ENCODE data around the gene ZRANB2. TPM values are rescaled to one million over a fixed set of nuclear protein-coding genes. Genes with fewer than 3 reads are reported as not detected.

ZRANB2 gene
- total RNA-seq, 1 experiment from 2014 or later = 112 TPM

DNA sequence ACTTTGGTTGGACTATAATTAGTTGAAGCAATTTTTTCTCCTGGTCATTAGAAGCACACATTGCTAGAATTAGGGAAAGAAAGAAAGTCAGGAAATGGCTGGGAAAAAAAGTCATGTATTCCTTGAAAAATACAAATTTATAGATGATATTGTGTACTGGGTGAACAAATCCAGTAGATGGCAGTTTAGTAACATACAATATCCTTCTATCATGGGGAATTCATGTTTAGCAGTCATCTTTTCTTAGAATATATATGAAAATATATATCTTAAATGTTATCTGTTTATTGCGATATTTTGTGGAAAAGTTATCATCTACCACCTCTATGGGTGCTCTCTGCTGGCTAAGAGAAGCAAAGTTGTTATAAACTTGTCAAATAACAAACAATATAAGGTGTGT is 13.1 kb upstream of the ZRANB2 start:
- no peak overlapping the region for H3K27ac ChIP-seq (ENCODE audit: low read depth, low read length, poor library complexity, severe bottlenecking)
- H3K27me3 ChIP-seq (replicated peaks; ENCODE audit: insufficient read depth, low read depth, low read length, poor library complexity) = no peaks in the 10 kb centered on the region
- no peaks in the 10 kb centered on the region for H3K9me3 ChIP-seq (ENCODE audit: low read depth, low read length, poor library complexity, severe bottlenecking)
- ChIA-PET CTCF (no interaction called here), POLR2A (ENCODE audit: low non-redundant PET) (no interaction called here)
- TF ChIP-seq, protein P1, sequence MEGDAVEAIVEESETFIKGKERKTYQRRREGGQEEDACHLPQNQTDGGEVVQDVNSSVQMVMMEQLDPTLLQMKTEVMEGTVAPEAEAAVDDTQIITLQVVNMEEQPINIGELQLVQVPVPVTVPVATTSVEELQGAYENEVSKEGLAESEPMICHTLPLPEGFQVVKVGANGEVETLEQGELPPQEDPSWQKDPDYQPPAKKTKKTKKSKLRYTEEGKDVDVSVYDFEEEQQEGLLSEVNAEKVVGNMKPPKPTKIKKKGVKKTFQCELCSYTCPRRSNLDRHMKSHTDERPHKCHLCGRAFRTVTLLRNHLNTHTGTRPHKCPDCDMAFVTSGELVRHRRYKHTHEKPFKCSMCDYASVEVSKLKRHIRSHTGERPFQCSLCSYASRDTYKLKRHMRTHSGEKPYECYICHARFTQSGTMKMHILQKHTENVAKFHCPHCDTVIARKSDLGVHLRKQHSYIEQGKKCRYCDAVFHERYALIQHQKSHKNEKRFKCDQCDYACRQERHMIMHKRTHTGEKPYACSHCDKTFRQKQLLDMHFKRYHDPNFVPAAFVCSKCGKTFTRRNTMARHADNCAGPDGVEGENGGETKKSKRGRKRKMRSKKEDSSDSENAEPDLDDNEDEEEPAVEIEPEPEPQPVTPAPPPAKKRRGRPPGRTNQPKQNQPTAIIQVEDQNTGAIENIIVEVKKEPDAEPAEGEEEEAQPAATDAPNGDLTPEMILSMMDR (conservative IDR thresholded peaks at IDR 0.05; ENCODE audit: low read depth, low read length) = peak; percentile 58
- no peak for TF ChIP-seq EZH2 (IDR thresholded peaks at IDR 0.05; ENCODE audit: borderline replicate concordance, low read depth, low read length, poor library complexity, severe bottlenecking)
- no peak overlapping the region for H3K4me3 ChIP-seq (ENCODE audit: low read depth, low read length, poor library complexity, severe bottlenecking)
- no TSS peak for BruUV-seq (replicated peaks)
- DNase-seq (ENCODE audit: low spot score) = peak; percentile 38
- H3K4me1 ChIP-seq (ENCODE audit: insufficient read depth, low read length, poor library complexity, severe bottlenecking) = no peaks in the 10 kb centered on the region
- no peaks in the 10 kb centered on the region for H3K36me3 ChIP-seq (ENCODE audit: insufficient read depth, low read length, poor library complexity, severe bottlenecking)
- intact Hi-C loops (cut with micrococcal nuclease; ENCODE audit: unreplicated experiment) = no loop called here

DNA sequence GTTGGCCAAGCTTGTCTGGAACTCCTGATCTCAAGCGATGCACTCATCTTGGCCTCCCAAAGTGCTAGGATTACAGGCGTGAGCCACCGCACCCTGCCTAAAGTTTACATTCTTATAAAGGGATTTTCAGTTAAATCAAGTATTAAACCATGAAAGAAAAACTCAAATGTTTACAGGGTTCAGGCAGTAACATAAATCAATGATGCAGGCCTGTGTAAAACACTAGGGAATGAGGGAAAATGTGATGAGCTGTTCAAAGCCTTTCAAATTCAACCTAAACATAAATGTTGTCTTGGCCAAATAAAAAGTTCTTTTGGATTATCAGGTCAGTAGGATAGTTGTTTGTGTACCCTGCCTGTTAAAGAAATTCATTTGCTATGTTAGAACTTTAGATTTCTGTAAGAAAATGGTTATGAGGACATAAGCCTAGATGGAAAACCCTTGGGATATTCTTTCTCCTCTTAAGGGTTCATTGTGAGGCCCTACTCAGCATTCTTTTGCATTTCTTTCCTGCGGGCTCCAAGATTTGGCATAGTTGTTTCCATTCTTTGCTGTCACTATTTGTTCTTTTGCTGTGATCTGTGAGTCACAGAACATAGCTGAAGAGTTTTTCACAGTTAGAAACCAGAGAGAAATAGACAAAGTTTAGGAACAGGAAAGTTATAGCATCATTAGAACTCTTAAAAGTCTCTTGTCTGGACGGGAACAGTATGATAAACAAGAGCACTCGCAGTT is 8.9 kb upstream of the ZRANB2 start:
- intact Hi-C loops (cut with micrococcal nuclease; ENCODE audit: unreplicated experiment) = loop anchor here (10.0 kb wide), 1 partner anchor 1615 kb away; no protein-coding TSS in a partner anchor
- ChIA-PET CTCF (no interaction called here), POLR2A (ENCODE audit: low non-redundant PET) (no interaction called here)
- no peak overlapping the region for H3K27ac ChIP-seq (ENCODE audit: low read depth, low read length, poor library complexity, severe bottlenecking)
- H3K4me3 ChIP-seq (ENCODE audit: low read depth, low read length, poor library complexity, severe bottlenecking) = no peak overlapping the region
- no peak for TF ChIP-seq EZH2 (IDR thresholded peaks at IDR 0.05; ENCODE audit: borderline replicate concordance, low read depth, low read length, poor library complexity, severe bottlenecking)
- TF ChIP-seq, protein P1 (conservative IDR thresholded peaks at IDR 0.05; ENCODE audit: low read depth, low read length) = no peak
- H3K4me1 ChIP-seq (ENCODE audit: insufficient read depth, low read length, poor library complexity, severe bottlenecking) = no peaks in the 10 kb centered on the region
- BruUV-seq (replicated peaks) = no TSS peak
- H3K27me3 ChIP-seq (replicated peaks; ENCODE audit: insufficient read depth, low read depth, low read length, poor library complexity) = no peaks in the 10 kb centered on the region
- DNase-seq (ENCODE audit: low spot score) = no peak
- H3K36me3 ChIP-seq (ENCODE audit: insufficient read depth, low read length, poor library complexity, severe bottlenecking) = no peaks in the 10 kb centered on the region
- H3K9me3 ChIP-seq (ENCODE audit: low read depth, low read length, poor library complexity, severe bottlenecking) = no peaks in the 10 kb centered on the region

DNA sequence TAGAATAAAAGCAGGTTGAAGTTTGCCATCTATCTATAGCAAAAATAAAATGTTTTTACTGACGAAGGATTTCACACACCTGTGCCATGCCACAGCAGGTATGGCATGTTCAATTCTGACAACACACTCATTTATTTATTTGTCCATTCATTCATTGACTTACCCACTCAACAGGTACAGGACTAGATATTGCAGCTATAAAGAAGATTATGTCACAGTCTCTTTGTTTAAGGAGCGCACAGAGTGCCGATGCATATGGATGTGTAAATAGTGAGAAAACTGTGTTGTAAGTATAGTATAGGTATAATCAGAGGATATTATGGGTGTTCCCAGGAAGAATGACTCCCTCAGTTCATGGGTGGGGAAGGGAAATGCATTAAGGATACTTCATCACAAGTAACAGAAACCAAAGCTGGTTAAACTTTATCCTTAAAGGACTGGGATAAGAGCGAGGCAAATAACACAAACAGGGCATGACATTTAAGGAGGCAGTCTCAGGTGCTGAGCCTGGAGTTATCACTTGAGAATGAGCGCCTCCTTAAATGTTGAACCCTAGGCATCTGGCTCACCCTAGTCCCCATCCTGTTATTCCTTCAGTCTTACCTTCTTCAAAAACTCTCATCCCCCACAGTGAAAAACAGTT is 7.9 kb upstream of the ZRANB2 start:
- Histone ChIP-seq H3K9me3 (ENCODE audit: low read depth, low read length, poor library complexity, severe bottlenecking) (no peaks in the 10 kb centered on the region), H3K4me3 (ENCODE audit: low read depth, low read length, poor library complexity, severe bottlenecking) (no peak overlapping the region), H3K27ac (ENCODE audit: low read depth, low read length, poor library complexity, severe bottlenecking) (no peak overlapping the region), H3K4me1 (ENCODE audit: insufficient read depth, low read length, poor library complexity, severe bottlenecking) (no peaks in the 10 kb centered on the region), H3K36me3 (ENCODE audit: insufficient read depth, low read length, poor library complexity, severe bottlenecking) (no peaks in the 10 kb centered on the region), H3K27me3 (replicated peaks; ENCODE audit: insufficient read depth, low read depth, low read length, poor library complexity) (no peaks in the 10 kb centered on the region)
- no peak for DNase-seq (ENCODE audit: low spot score)
- no TSS peak for BruUV-seq (replicated peaks)
- POLR2A ChIA-PET (ENCODE audit: low non-redundant PET) = no interaction called here
- TF ChIP-seq EZH2 (IDR thresholded peaks at IDR 0.05; ENCODE audit: borderline replicate concordance, low read depth, low read length, poor library complexity, severe bottlenecking) = no peak
- TF ChIP-seq, protein P1 (conservative IDR thresholded peaks at IDR 0.05; ENCODE audit: low read depth, low read length) = no peak
- CTCF ChIA-PET = no interaction called here
- intact Hi-C loops (cut with micrococcal nuclease; ENCODE audit: unreplicated experiment) = loop anchor here (10.0 kb wide), 1 partner anchor 1616 kb away; no protein-coding TSS in a partner anchor
